HG03442 (cell line): Measurements from ENCODE around the gene CEP170.
"Not testable (repeated sequence)": the region's sequence is repeated elsewhere in the genome, so short reads cannot be mapped to it uniquely, and the experiment has no call there.

Experiments
- ATAC-seq: cut with Tn5 transposase; IDR thresholded peaks from one replicate; pipeline ENCODE4 v1.9.1; 2021; ENCODE audit warnings: mild to moderate bottlenecking, moderate library complexity; ENCODE audit not compliant: unreplicated experiment

The CEP170 gene

DNA sequence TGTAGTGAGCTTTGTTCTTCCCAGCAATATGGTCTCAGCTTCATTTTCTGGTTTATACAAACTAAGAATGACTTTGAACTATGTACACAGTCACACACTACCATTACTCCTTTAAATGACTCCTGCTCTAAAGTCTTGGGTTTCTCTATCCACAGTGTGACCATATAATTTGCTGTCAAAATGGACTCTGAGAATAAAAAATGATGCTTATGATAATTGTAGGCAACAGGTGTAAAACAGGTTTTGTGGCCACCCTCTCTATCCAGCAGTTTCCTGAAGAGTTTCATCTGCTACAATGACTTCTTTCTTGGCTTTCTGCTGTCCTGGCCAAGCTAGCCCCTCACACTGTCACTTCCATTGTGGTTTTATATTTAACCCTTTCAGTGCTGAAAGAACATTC, 71.4 kb downstream of the CEP170 start:
- not testable (repeated sequence) for ATAC-seq

DNA sequence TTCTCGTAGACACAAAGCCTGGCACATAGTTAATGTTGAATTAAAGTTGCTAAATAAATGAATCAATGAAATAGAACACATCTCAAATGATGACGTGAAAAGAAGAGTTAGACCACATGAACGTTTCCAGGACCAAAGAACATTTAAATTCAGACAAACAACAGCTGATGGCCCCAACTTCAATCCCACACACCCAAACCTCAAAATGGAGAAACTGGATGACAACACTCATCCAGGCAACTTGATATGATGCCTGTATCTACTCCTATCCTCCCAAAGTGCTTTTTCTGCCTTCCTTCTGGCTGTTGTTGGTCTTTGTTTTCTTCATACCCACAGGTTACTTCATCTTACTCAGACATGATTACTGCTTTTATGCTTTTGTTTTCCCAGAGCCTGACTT, 71.9 kb downstream of the CEP170 start:
- ATAC-seq = not testable (repeated sequence)

GRCh38 chr1:243179720-243180119, 75.4 kb downstream of the CEP170 start:
- ATAC-seq = no peak

- not testable (repeated sequence) for ATAC-seq
Observed at GRCh38 chr1:243177792-243178191, 77.3 kb downstream of the CEP170 start.

GRCh38 chr1:243173758-243174369, 81.2 kb downstream of the CEP170 start:
- not testable (repeated sequence) for ATAC-seq

DNA sequence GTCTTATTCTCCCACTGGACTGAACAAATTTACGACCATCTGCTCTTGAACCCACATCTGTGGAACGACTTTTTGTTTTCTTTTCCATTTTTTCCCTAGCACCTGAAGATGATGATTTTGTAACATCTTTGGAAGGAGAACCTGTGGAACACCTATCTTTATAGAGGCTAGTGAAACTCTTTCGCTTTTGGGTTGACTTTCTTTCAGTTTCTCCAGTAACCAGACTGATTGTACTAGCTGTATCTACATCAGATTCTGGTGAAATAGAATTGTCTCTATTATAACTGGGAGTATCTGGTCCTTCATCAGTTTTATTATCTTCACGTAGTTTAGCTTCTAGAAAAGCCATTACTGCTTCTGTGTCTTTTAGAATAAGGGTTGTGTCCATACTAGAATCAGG, 90.2 kb downstream of the CEP170 start:
- ATAC-seq = not testable (repeated sequence)

GRCh38 chr1:243150906-243151305, 104.2 kb downstream of the CEP170 start:
- not testable (repeated sequence) for ATAC-seq

DNA sequence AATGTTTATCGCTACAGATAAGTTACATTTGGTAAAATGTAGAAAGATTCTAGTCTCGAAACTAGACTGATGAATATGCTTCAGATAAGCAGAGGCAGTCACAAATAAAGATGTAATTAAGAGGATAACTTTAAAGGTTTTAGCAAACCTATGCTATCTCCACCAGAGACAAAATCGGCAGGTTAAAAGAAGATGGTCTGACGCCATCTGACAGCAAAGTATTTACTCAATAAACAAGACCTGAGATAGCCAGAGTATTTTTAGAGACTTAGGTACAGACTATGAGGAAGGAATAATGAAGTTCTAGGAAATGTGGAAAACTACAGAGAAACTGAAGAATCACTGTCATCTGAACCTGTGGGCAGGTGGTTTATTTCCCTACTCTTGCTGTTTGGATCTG, 106.0 kb downstream of the CEP170 start:
- ATAC-seq = not testable (repeated sequence)

DNA sequence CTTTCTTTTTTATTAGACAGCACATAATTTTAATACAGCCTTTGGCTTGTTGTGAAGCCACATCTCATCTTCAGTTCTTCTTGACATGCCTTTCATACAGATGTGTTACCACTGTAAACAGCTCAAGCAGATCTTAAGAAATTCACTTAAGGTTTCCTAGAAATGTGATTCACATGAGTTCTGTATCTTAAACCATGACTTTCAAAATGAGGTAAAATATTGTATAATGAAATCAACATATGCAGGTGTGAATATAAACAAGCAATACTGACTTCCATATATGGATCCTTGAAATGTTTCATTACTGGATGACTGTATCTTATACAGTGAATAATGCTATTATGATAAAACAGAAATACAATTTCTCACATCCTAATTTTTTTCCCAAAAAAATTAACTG, 107.7 kb downstream of the CEP170 start:
- not testable (repeated sequence) for ATAC-seq

DNA sequence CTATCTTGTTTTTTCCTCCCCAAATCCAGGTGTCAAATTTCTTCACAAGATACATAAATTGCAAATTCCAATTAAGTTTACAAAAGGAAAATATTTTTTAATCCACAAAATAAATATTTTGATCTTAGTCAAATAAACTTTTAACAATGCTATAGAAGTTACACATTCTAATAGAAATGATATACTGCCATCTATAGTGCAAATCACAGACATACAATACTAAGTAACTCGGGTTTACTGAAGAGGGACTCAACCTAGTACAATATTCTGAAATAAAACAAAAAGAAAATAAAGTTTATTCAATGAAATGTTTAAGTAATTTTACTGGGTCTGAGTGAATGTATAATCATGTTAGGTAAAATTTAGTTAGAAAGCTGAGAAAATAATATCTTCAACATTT, 114.6 kb downstream of the CEP170 start:
- ATAC-seq = not testable (repeated sequence)

- not testable (repeated sequence) for ATAC-seq
Observed at GRCh38 chr1:243122876-243123409, 132.1 kb downstream of the CEP170 start.

GRCh38 chr1:243121939-243122338, 133.1 kb downstream of the CEP170 start:
- peak; percentile 16 for ATAC-seq

DNA sequence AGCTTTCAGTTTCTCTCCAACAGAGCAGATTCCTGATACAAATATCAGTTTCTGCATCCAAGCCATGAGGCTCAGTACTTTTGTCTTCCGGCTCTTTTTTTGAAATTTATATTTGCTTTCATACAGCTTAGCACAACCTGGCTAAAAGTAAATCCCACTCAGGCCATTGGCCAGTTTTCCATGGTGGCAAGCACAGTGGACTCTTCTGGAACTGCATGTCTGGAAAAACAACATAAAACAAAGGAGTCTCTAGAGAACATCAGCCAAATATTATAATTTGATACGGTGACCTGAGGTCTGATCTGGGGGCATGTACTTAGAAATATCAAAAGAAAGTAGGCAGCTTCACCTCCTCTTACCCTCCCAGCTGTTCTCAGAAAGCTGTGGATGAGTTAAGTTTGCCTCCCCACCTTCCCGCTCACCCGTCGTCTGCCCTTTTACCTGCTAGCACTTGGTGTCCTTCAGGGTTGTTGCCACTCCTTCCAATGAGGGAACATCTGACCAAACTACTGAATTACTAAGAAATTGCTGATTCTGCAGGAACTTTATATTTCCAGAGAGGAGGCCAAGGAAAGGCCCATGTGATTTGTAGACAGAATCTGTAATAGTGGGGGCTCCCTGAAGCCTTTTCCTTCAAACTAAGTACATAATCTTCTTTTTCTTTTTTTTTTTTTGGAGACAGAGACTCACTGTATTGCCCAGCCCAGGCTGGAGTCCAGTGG, 136.3 kb downstream of the CEP170 start:
- not testable (repeated sequence) for ATAC-seq

GRCh38 chr1:243116187-243116586, 138.9 kb downstream of the CEP170 start:
- not testable (repeated sequence) for ATAC-seq

DNA sequence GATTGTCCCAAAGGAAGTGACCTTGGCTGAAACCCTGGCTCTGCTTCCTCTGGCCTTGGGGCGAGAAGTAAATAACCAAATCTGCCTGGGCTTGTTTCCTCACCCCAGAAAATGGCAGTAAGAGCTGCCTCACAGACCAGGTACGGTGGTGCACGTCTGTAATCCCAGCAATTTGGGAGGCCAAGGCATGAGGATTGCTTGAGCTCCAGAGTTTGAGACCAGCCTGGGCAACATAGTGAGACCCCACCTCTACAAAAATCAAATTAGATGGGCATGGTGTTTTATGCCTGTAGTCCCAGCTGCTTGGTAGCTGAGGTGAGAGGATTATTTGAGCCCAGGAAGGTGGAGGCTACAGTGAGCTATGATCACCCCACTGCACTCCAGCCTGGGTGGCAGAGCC, 140.3 kb downstream of the CEP170 start:
- not testable (repeated sequence) for ATAC-seq

- ATAC-seq = peak; percentile 92
Observed at GRCh38 chr1:243114059-243114713, 140.9 kb downstream of the CEP170 start.

- not testable (repeated sequence) for ATAC-seq
Observed at GRCh38 chr1:243107171-243107570, 147.9 kb downstream of the CEP170 start.

DNA sequence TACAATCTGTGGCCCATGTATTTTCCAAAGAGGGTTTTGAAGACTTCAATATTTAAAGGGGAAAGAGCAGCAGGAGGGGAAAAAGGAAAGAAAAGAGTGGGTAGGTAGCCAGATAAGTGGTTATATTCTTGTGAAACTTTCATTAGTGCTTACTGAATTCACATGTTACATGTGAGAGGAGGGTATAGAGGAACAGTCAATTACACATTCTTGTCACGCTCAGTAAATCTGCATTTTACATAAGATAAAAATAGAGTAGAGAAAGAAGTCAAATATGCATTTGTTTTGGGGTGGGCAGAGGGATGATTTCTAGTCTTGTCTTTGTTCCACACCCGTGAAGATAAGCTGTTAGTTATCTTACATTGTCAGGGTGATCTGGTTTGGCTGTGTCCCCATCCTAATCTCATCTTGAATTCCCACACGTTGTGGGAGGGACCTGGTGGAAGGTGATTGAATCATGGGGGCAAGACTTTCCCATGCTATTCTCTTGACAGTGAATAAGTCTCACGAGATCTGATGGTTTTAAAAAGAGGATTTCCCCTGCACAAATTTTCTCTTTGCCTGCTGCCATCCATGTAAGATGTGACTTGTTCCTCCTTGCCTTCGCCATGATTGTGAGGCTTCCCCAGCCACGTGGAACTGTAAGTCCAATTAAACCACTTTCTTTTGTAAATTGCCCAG, 149.3 kb downstream of the CEP170 start:
- ATAC-seq = not testable (repeated sequence)

- ATAC-seq = not testable (repeated sequence)
Observed at GRCh38 chr1:243105104-243105503, 150.0 kb downstream of the CEP170 start.

DNA sequence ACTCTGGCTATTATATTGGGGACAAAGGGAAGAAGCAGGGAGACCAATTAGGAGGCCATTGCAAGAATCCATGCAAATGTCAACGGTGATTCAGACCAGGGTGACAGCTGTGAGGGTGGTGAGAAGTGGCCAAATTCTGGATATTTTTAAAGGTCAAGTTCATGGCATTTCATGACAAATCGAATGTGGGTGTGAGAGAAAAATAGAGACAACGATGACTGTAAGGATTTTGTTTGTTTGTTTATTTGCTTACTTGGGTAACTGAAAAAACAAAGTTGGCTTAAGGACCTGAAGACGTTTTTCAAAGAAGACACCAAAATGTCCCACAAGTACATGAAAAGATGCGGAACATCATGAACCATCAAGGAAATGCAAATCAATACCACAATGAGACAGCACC, 150.6 kb downstream of the CEP170 start:
- ATAC-seq = not testable (repeated sequence)

GRCh38 chr1:243101551-243102050, 153.5 kb downstream of the CEP170 start:
- ATAC-seq = peak; percentile 81
